Ascending aorta (tissue), 2 donors: Measurements from ENCODE around the gene NR1D2. TPM values are rescaled to one million over a fixed set of nuclear protein-coding genes. Genes with fewer than 3 reads are reported as not detected.
A peak's percentile ranks its signal among the peaks of the same experiment; 100 is the strongest.
"Not testable (repeated sequence)": the region's sequence is repeated elsewhere in the genome, so short reads cannot be mapped to it uniquely, and the experiment has no call there.

ENCODE experiments used
- DNase-seq, 2 donors: peaks; one replicate each; pipeline ENCODE4 v3.0.0-alpha.2; 2019; ENCODE audit warnings: low spot score in 2 of 2
- H3K27ac ChIP-seq, 2 donors: fragments of 200-600 bp; sonication (generic); one replicate each; pipeline ENCODE4 v1.5.1; 2016 to 2017; ENCODE audit warnings: mild to moderate bottlenecking in 1 of 2
- H3K27me3 ChIP-seq: fragments of 200-600 bp; sonication (generic); one replicate; pipeline ENCODE4 v1.5.1; 2017
- H3K36me3 ChIP-seq, 2 donors: fragments of 200-600 bp; sonication (generic); one replicate each; pipeline ENCODE4 v1.5.1; 2016
- H3K4me1 ChIP-seq, 2 donors: fragments of 200-600 bp; sonication (generic); one replicate each; pipeline ENCODE4 v1.5.1; 2016 to 2017; ENCODE audit warnings: mild to moderate bottlenecking in 1 of 2
- H3K4me3 ChIP-seq, 2 donors: fragments of 200-600 bp; sonication (generic); one replicate each; pipeline ENCODE4 v1.5.1; 2016 to 2017; ENCODE audit warnings: mild to moderate bottlenecking in 1 of 2
- H3K9me3 ChIP-seq, 2 donors: fragments of 200-600 bp; sonication (generic); one replicate each; pipeline ENCODE4 v1.5.1; 2016
- CTCF ChIP-seq, 3 experiments: fragments of 200-600 bp in 2 of 3; fragments of 450-650 bp in 1 of 3; sonication (generic) in 2 of 3; IDR thresholded peaks; one replicate each; pipeline ENCODE4 v1.5.1; 2016 to 2019; ENCODE audit warnings: antibody characterized with exemption in 3 of 3, mild to moderate bottlenecking in 1 of 3, moderate library complexity in 1 of 3
- intact Hi-C: fragments of 100-400 bp; cut with DNase I; formaldehyde crosslinking; loops from one replicate; pipeline ENCODE4 v1.15.1; 2023
- total RNA-seq: library from RNA; depleted of rRNA; stranded (reverse); fragments of >200 nt; gene quantifications from one replicate; pipeline ENCODE4 v1.1.0, GENCODE V29; 2016

NR1D2 gene
- total RNA-seq, 1 donor from 2014 or later: 6.5 TPM

- Histone ChIP-seq H3K9me3 (no peaks in the 10 kb centered on the region), H3K4me1 (peaks cover 0 to 7% of the 10 kb centered on the region in 2 donors), H3K27ac (no peak overlapping the region), H3K4me3 (no peak overlapping the region), H3K36me3 (peaks cover 8 to 24% of the 10 kb centered on the region in 2 donors), H3K27me3 (no peaks in the 10 kb centered on the region)
- TF ChIP-seq CTCF (IDR thresholded peaks at IDR 0.05): no peak
- intact Hi-C loops: no loop called here
- DNase-seq: no peak
Measured at GRCh38 chr3:23913182-23913581, 31.9 kb upstream of the NR1D2 start.

- Histone ChIP-seq H3K27ac (no peak overlapping the region), H3K36me3 (peaks cover 8 to 28% of the 10 kb centered on the region in 2 donors), H3K4me3 (no peak overlapping the region), H3K27me3 (no peaks in the 10 kb centered on the region), H3K4me1 (peaks cover 0 to 13% of the 10 kb centered on the region in 2 donors), H3K9me3 (no peaks in the 10 kb centered on the region)
- intact Hi-C loops: no loop called here
- TF ChIP-seq CTCF (IDR thresholded peaks at IDR 0.05): no peak
- DNase-seq: no peak
Measured at GRCh38 chr3:23913873-23914743, 31.0 kb upstream of the NR1D2 start.

GRCh38 chr3:23915537-23916108 is 29.5 kb upstream of the NR1D2 start:
- no peak for TF ChIP-seq CTCF (IDR thresholded peaks at IDR 0.05)
- Histone ChIP-seq H3K4me3 (peak overlapping the region; percentile 96 to 98), H3K9me3 (no peaks in the 10 kb centered on the region), H3K4me1 (peaks cover 0 to 16% of the 10 kb centered on the region in 2 donors), H3K36me3 (peaks cover 0 to 26% of the 10 kb centered on the region in 2 donors), H3K27me3 (no peaks in the 10 kb centered on the region), H3K27ac (peak overlapping the region; percentile 95 to 97)
- intact Hi-C loops: loop anchor here (1.0 kb wide), 1 partner anchor 30 kb away; the partner anchor contains the start of gene NR1D2
- DNase-seq: no peak

- intact Hi-C loops: loop anchor here (1.0 kb wide), 1 partner anchor 29 kb away; the partner anchor contains the start of gene NR1D2
- peaks cover 0 to 31% of the 10 kb centered on the region in 2 donors for H3K36me3 ChIP-seq
- TF ChIP-seq CTCF (IDR thresholded peaks at IDR 0.05): no peak
- H3K27ac ChIP-seq: peak overlapping the region; percentile 95 to 97
- no peak for DNase-seq
- no peaks in the 10 kb centered on the region for H3K27me3 ChIP-seq
- peaks cover 0 to 16% of the 10 kb centered on the region in 2 donors for H3K4me1 ChIP-seq
- H3K9me3 ChIP-seq: no peaks in the 10 kb centered on the region
- H3K4me3 ChIP-seq: peak overlapping the region; percentile 96 to 98
Measured at GRCh38 chr3:23916152-23916885, 28.8 kb upstream of the NR1D2 start.

- intact Hi-C loops: loop anchor here (1.0 kb wide), 1 partner anchor 28 kb away; the partner anchor contains the start of gene NR1D2
- peak; percentile 47 to 63 (median 47) for TF ChIP-seq CTCF (IDR thresholded peaks at IDR 0.05)
- Histone ChIP-seq H3K36me3 (peaks cover 0 to 38% of the 10 kb centered on the region in 2 donors), H3K9me3 (no peaks in the 10 kb centered on the region), H3K4me3 (peak within 1 kb of the TSS; percentile 96 to 98), H3K27me3 (no peaks in the 10 kb centered on the region), H3K27ac (peak within 1 kb of the TSS; percentile 95 to 97), H3K4me1 (peaks cover 0 to 16% of the 10 kb centered on the region in 2 donors)
- DNase-seq: peak; percentile 89 to 97
Measured at GRCh38 chr3:23916886-23917678, 28.0 kb upstream of the NR1D2 start, which contains the start of the genes NKIRAS1 and RPL15. TSS of gene NKIRAS1 (minus strand) at chr3:23916990. CDS start at chr3:23910904, 6,086 bp downstream. TSS of gene RPL15 (plus strand) at chr3:23917132. CDS start at chr3:23917860, 728 bp downstream.

- intact Hi-C loops, H3K27me3 ChIP-seq, DNase-seq, H3K9me3 ChIP-seq: not testable (repeated sequence)
- Histone ChIP-seq H3K4me1 (peaks cover 0 to 16% of the 10 kb centered on the region in 2 donors), H3K27ac (peak overlapping the region; percentile 95 to 97), H3K36me3 (peaks cover 0 to 44% of the 10 kb centered on the region in 2 donors), H3K4me3 (peak overlapping the region; percentile 96 to 98)
Measured at GRCh38 chr3:23917679-23918303, 27.3 kb upstream of the NR1D2 start.

- Histone ChIP-seq H3K27ac (peak overlapping the region; percentile 95 to 97), H3K4me1 (peaks cover 0 to 16% of the 10 kb centered on the region in 2 donors), H3K4me3 (peak overlapping the region; percentile 96 to 98), H3K36me3 (peaks cover 0 to 44% of the 10 kb centered on the region in 2 donors)
- H3K27me3 ChIP-seq, intact Hi-C loops, DNase-seq, H3K9me3 ChIP-seq: not testable (repeated sequence)
Measured at GRCh38 chr3:23918331-23918730, 26.8 kb upstream of the NR1D2 start.
